Subcutaneous adipose tissue (tissue), 4 donors: Measurements from ENCODE around the gene BAG2. TPM values are rescaled to one million over a fixed set of nuclear protein-coding genes. Genes with fewer than 3 reads are reported as not detected.

Experiments
- total RNA-seq, 4 donors: library from RNA; depleted of rRNA; stranded (reverse); fragments of >200 nt; gene quantifications; one replicate each; pipeline ENCODE4 v1.1.0, GENCODE V29; 2016
- TF ChIP-seq, protein P1 (sequence below): fragments of 450-650 bp; IDR thresholded peaks from one replicate; pipeline ENCODE4 v1.5.1; 2016; ENCODE audit warnings: low read depth, mild to moderate bottlenecking, control low read depth, antibody characterized with exemption, moderate library complexity

Gene BAG2
- total RNA-seq, 4 donors from 2014 or later: 3.0 to 5.9 (median 3.8) TPM

DNA sequence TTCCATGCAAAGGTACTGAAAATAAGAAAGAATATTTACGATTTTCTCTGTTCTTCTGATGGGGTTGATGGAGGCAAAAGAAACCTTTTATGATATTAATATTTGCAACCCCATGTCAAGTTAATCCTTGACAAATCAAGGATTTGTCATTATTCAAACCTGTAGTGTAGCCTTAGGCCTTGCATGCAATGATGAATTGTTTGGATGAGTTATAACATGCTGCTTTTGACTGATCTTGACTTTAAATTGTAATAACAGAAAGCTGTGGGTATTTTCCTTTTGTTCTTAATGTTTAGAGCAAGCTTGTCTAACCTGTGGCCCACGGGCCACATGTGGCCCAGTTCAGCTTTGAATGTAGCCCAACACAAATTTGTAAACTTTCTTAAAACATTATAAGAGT lies 13.0 kb upstream of the BAG2 start:
- TF ChIP-seq, protein P1, sequence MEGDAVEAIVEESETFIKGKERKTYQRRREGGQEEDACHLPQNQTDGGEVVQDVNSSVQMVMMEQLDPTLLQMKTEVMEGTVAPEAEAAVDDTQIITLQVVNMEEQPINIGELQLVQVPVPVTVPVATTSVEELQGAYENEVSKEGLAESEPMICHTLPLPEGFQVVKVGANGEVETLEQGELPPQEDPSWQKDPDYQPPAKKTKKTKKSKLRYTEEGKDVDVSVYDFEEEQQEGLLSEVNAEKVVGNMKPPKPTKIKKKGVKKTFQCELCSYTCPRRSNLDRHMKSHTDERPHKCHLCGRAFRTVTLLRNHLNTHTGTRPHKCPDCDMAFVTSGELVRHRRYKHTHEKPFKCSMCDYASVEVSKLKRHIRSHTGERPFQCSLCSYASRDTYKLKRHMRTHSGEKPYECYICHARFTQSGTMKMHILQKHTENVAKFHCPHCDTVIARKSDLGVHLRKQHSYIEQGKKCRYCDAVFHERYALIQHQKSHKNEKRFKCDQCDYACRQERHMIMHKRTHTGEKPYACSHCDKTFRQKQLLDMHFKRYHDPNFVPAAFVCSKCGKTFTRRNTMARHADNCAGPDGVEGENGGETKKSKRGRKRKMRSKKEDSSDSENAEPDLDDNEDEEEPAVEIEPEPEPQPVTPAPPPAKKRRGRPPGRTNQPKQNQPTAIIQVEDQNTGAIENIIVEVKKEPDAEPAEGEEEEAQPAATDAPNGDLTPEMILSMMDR: no peak

DNA sequence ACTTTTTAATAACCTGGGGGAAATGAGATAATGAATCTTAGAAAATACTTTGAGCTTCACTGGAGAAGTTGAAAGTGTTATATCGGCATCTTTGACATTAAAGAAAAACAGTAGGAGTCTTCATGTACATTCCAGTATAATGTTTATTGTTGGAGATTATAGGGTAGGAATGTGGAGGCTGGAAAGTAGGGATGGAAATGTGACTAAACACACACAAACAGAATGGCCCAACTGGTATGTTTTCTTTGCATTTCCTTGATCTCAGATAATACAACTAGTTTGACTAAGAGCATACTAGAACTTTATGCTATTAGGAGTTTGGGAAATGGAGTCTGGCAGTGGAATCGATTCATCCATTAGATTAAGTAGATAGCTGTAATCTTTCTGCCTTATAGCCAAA lies 10.1 kb upstream of the BAG2 start:
- TF ChIP-seq, protein P1: no peak

DNA sequence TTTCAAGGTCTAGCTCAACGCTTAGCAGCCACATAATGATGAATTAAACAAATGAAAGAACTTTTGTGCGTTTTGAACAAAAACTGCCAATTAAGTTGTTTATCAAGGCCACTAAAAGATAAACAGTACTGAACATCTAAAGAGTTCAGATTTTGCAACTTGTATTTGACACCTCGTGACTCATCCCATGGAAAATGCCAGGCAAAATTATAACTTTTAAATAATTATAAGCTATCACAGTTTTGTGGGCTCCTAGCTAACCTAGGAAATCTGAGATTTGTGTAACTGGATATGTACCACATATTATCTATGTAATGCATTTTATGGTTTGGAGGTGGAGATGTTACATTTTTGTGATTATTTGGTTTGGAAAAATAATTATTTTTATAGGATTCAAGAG lies 9.6 kb upstream of the BAG2 start:
- TF ChIP-seq, protein P1: no peak

DNA sequence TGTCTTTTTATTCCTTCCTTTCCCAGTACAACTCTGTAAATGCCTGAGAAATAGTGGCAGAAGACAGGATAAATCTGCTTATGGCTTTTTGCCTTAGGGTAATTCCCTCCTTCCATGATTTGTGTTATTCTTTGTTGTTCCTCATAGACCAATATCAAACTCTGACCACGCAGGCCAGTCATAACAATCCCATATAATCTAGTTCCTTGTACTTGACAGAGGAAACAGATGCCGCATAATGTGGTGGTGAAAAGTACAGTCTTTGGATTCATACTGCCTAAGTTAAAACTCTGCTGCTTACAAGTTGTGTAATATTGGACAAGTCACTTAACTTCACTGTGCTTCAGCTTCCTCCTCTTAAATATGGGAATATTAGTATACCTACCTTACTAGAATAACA lies 8.2 kb upstream of the BAG2 start:
- TF ChIP-seq, protein P1: no peak

DNA sequence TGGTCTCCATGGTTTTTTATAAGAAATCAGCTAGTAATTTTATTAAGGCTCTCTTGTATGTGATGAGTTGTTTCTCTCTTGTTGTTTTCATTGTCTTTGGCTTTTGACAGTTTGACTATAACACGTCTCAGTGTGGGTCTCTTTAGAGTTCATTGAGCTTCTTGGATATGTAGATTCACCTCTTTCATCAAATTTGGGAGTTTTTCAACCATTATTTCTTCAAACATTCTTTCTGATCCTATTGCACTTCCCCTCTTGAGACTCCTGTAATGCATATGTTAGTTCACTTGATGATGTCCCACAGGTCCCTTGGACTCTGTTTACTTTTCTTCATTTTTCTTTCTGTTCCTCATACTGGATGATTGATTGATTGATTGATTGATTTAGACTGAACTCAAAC lies 7.0 kb upstream of the BAG2 start:
- TF ChIP-seq, protein P1: no peak

DNA sequence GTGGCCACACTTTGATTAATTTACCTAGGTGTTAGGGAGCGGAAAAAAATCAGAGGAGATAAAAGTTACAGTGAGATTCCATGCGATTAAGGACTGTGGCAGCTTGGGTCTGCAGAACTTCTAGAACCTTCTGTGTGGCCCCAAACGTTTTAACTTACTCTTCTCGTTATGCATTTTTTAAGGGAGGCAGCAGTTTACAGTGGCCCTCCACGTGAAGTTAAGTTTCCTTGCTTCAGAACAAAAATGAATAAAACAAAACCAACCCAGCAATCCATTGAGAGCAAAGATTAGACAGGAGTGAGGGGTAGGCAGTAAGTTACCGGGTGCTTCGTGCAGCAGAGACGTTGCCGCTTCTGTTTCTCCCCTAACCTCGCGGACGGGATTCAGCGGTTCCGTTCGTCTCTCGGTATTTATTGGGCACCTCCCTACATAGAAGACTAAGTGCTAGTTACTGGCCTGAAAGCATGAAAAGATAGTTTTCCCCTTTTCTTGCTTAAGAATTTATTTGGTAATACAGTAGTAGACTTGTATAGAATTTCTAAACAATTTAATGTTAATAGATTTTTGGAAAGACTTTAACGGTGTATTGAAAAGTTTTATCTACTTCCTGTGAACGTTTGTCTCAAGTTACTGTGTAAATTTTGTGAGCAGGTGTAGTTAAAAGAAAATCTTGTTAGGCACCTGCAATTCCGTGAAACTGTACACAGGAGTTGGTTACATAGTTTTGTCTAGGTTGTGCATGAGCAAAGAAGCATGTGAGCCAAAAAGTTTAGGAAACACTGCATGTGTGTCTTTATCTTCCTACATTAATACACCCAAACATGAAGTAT lies 1.1 kb downstream of the BAG2 start:
- TF ChIP-seq, protein P1: no peak

DNA sequence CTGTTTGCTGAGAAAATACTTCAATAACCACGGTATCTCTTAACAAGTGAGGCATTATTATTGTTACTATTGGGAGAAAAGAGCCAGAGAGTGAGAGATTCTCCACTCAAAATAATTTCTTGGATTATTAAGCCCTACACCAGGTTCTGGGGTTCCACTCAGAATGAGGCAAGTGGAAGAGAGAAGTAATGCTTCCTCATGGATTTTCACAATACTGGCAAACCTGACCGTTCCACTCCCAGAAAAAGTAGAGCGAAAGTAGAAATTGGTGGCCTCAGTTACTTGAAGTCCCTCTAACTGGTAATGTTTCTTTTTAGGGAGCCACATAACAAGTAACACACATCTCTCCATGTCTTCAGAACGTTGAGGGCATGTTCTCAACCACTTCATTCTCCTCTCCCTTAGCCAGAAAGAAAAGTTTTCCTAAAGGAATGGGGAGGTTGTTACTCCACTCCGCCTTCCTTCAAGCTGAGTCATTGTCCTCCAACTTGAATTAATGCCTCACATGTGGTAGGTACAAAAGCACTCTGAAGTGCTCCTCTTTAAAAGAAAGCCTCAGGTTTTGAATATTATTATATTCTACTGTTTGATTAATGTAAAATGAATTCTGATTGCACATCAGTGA lies 1.9 kb downstream of the BAG2 start:
- TF ChIP-seq, protein P1: no peak
